IPS-18a (cell line): Measurements from ENCODE around the gene SEC16A.

ENCODE experiments used
- H3K27ac ChIP-seq: one replicate; pipeline ENCODE4 v1.5.1; 2013; ENCODE audit warnings: low read length
- H3K27me3 ChIP-seq: one replicate; pipeline ENCODE4 v1.6.1; 2013; ENCODE audit warnings: mild to moderate bottlenecking, low read length; ENCODE audit not compliant: control insufficient read depth, insufficient read depth
- H3K36me3 ChIP-seq: one replicate; pipeline ENCODE4 v1.6.1; 2013; ENCODE audit warnings: low read depth, low read length; ENCODE audit not compliant: control insufficient read depth
- H3K4me1 ChIP-seq: one replicate; pipeline ENCODE4 v1.6.1; 2013; ENCODE audit warnings: low read depth, low read length; ENCODE audit not compliant: control insufficient read depth
- H3K4me3 ChIP-seq: one replicate; pipeline ENCODE4 v1.5.1; 2013; ENCODE audit warnings: low read length
- H3K9ac ChIP-seq: one replicate; pipeline ENCODE4 v1.6.1; 2013; ENCODE audit warnings: mild to moderate bottlenecking, low read length, moderate library complexity
- H3K9me3 ChIP-seq: one replicate; pipeline ENCODE4 v1.6.1; 2013; ENCODE audit warnings: low read depth, low read length; ENCODE audit not compliant: control insufficient read depth

Gene SEC16A, protein sequence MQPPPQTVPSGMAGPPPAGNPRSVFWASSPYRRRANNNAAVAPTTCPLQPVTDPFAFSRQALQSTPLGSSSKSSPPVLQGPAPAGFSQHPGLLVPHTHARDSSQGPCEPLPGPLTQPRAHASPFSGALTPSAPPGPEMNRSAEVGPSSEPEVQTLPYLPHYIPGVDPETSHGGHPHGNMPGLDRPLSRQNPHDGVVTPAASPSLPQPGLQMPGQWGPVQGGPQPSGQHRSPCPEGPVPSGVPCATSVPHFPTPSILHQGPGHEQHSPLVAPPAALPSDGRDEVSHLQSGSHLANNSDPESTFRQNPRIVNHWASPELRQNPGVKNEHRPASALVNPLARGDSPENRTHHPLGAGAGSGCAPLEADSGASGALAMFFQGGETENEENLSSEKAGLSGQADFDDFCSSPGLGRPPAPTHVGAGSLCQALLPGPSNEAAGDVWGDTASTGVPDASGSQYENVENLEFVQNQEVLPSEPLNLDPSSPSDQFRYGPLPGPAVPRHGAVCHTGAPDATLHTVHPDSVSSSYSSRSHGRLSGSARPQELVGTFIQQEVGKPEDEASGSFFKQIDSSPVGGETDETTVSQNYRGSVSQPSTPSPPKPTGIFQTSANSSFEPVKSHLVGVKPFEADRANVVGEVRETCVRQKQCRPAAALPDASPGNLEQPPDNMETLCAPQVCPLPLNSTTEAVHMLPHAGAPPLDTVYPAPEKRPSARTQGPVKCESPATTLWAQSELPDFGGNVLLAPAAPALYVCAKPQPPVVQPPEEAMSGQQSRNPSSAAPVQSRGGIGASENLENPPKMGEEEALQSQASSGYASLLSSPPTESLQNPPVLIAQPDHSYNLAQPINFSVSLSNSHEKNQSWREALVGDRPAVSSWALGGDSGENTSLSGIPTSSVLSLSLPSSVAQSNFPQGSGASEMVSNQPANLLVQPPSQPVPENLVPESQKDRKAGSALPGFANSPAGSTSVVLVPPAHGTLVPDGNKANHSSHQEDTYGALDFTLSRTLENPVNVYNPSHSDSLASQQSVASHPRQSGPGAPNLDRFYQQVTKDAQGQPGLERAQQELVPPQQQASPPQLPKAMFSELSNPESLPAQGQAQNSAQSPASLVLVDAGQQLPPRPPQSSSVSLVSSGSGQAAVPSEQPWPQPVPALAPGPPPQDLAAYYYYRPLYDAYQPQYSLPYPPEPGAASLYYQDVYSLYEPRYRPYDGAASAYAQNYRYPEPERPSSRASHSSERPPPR (N-terminal part only)

DNA sequence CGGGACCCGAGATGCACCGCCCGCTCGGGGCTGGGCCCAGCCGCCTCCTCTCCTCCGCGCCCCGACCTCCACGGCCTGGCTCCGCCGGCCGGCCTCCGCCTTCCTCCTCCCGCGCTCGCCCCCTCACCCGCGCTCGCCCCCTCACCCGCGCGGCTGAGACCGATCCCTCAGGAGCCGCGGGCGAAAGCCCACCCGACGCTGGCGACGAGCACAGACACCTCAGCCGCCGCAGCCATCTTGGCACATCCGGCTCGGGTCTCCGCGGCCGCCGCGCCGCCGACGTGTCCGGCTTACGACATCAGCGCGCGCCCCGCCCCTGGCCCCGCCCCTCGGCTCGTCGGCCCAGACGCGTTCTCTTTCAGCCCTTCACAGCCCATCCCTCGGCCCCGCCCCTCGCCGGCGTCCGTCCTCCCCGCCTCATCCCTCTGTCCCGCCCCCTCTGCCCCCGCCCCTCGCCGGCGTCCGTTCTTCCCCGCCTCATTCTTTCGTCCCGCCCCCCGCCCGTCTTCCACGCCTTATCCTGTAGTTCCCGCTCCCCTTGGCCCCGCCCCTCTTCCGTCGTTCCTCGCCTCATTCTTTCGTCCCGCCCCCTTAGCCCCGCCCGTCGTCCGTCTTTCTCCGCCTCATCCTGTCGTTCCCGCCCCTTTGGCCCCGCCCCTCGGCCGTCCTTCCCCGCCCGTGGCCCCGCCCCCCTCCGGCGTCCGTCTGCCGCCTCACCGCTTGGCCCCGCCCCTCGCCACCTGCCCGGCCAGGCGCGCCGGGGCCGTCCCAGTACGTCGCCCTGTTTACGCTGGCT is at the start of gene SEC16A:
TSS of gene SEC16A (minus strand) at position 248 of the 796 bp plus-strand sequence. CDS start 5,425 bp downstream, outside the sequence.
- Histone ChIP-seq H3K36me3 (peaks cover 2% of the 10 kb centered on the region), H3K27ac (peak within 1 kb of the TSS; percentile 97), H3K9me3 (no peaks in the 10 kb centered on the region), H3K4me1 (peaks cover 3% of the 10 kb centered on the region), H3K9ac (peak within 1 kb of the TSS; percentile 95), H3K27me3 (no peaks in the 10 kb centered on the region), H3K4me3 (peak within 1 kb of the TSS; percentile 95)

DNA sequence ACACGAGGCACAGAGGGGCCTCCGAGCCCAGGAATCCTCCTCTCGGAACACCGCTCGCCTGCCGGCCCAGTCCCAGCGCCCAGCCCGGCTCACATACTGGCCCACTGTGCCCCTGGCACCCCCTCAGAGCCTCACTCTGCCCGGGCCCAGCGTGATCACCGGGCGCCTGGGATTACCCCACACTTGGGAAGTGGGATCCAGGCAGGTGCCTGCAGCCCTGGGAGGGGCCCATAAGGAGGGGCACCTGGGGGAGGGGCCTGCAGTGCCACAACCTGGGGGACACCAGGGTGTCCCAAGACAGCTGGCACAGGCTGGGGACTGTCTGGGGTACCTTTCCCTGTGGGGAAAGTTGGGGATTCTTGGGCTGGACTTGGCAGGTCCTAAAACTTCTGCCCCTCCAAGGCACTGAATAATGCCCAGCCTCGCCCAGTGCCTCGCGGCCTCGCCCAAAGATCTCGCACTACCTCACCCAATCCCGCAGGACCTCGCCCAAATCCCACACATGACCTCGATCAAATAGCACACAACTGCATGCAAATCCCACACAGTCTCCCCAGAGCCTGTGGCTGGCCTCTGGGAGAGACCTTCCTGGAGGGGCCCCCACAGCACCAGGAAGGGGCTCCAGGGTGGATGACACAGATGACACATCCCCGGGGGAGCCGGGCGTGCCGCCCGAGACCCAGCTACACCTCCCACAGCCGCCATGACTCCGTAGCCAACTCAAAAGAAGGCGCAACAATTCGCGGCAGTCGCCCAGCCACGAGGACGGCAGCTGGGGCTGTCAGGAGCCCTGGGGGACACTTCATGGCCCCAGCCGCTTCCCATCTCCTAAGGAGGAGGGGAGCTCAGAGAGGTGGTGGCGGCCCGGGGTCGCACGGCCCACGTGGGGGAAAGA is 49.3 kb upstream of the SEC16A start:
- no peak overlapping the region for H3K27ac ChIP-seq
- peaks cover 9% of the 10 kb centered on the region for H3K36me3 ChIP-seq
- H3K9ac ChIP-seq, result no peak overlapping the region
- no peaks in the 10 kb centered on the region for H3K9me3 ChIP-seq
- peaks cover 6% of the 10 kb centered on the region for H3K4me1 ChIP-seq
- no peak overlapping the region for H3K4me3 ChIP-seq
- no peaks in the 10 kb centered on the region for H3K27me3 ChIP-seq

DNA sequence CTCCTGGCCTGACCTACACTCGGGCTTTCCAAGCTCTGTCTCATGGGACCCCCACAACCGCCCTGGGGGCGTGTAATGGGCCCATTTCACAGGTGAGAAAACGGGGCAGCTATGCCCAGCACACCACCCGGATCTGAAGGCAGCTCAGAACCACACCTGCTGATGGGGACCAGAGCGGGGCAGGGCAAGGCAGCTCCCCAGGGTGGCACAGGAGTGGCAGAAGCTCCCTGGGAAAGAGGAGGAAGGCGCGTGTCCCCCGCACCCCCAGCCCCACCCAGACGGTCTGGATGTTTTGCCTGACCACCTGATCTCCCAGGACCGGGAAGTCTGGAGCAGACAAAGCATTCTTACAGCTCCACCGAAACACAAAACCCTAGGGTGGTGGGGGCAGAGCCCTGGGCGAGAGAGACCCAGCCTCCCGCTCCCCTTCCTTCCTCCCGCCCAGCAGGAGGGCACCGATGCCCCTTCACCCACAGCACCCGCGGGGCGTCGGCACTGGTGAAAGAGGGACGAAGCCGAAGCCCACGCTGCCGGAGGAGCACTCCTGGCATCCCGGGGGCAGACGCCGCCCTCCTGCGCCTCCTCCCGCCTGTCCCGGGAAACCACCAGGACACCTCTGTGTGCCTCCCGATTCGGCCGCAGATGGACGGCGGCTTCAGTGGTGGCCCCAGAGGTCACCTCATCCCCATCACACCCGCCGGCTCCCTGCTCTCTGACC is 48.5 kb upstream of the SEC16A start:
- Histone ChIP-seq H3K9ac (no peak overlapping the region), H3K4me3 (no peak overlapping the region), H3K4me1 (peaks cover 6% of the 10 kb centered on the region), H3K36me3 (peaks cover 9% of the 10 kb centered on the region), H3K27me3 (no peaks in the 10 kb centered on the region), H3K27ac (no peak overlapping the region), H3K9me3 (no peaks in the 10 kb centered on the region)

DNA sequence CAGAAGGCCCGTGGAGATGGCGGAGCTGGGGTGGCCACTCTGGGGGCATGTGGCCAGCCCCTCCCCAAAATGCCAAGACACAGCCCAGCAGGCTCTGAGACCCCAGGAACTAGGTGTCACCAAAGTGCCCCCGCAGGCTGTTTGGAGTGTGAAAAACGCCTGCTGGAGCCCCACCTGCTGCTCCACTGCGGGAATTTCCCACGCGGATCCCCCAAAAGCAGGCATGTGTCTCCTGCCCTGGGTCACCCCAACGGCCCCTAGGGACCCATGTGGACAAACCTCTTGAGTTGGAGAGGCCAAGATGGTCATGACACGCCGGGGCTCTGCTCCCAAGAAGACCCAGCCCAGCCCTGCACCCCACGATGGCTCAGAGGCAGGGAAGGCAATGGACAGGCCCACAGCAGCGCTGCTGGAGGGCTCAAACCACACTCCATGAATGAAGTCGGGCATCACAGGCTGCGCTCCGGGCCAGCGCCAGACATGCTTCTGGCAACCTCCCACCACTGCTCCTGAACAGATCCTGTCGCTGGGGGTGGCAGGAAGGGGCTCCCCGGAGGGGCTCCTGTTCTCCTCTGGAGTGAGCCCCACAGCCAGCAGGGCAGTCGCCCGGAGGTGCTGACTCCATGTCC is 47.7 kb upstream of the SEC16A start:
- Histone ChIP-seq H3K27me3 (no peaks in the 10 kb centered on the region), H3K36me3 (peaks cover 9% of the 10 kb centered on the region), H3K27ac (no peak overlapping the region), H3K4me3 (no peak overlapping the region), H3K4me1 (peaks cover 6% of the 10 kb centered on the region), H3K9me3 (no peaks in the 10 kb centered on the region), H3K9ac (no peak overlapping the region)

DNA sequence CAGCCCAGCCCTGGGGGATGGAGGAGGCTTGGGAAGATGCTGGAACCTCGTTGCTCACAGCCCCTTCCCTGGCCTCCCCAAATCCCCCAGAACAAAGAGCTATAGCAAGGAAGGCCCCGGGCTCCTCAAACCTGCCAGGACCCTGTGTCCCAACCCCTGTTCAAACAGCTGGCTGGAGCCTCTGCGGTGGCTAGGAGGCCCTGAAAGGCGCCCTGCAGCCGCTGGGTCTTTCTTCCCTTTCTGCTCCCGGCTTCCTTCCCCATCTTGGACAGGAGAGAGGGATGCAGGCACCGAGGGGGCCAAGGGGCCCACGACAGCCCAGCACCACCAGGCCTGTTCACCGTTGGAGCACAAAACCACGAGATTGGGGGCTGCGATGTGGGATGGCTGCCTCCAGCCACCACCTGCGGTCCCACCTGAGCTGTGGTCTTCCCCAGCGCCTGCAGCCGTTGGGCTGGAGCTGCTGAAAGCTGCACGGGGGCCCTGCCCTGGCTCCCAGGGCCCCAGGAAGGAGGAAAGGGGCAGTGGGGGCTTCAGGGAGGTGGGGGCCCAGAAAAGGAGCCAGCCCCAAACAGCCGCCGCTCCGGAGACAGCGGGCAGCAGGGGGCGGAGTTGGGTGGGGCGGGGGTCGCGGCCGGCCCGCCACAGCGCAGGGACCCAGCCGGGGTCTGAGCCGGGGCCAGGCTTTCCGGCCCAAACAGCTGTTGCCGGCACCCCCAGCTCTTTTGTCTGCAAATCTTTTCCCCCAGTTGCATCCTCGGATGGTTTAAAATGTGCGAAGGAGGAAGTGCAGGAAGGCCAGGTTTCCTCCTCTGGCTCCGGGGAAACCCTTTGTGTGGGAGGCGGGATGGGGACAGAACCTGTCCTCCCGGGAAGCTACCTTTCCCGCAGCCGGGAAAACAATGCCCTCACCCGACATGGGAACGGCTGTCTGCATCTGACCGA is 46.9 kb upstream of the SEC16A start:
- Histone ChIP-seq H3K27me3 (no peaks in the 10 kb centered on the region), H3K4me1 (peaks cover 6% of the 10 kb centered on the region), H3K9ac (no peak overlapping the region), H3K36me3 (peaks cover 9% of the 10 kb centered on the region), H3K27ac (no peak overlapping the region), H3K4me3 (no peak overlapping the region), H3K9me3 (no peaks in the 10 kb centered on the region)

DNA sequence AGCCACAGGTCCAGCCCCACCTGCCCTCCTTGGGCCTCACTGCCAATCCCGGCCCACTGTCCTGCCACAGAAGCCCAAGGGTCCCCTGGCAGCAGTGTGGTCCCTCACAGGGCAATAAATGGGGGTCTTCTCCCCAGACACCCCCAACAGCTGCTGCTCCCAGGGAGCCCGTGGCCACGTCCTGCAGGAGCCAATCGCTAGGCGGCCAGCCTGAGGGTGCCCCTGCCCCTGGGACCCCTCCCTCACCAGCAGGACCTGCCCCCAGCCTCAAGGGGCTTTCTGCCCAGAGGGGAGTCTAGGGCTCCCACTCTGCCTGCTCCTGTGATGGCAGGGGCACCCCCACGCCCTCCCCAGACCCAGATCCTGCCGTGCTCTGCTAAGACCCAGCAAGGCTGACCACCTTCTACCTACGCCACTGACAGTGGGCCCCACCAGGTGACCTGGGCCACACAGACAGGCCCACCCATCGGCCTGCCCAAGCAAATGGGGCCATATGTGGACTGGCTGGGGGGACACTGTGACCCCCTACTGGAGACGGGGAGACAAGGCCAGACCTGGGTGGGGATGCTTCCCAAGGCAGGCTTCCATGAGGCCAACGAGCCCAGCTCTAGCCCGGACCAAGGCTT is 46.0 kb upstream of the SEC16A start:
- Histone ChIP-seq H3K27ac (no peak overlapping the region), H3K4me3 (no peak overlapping the region)

DNA sequence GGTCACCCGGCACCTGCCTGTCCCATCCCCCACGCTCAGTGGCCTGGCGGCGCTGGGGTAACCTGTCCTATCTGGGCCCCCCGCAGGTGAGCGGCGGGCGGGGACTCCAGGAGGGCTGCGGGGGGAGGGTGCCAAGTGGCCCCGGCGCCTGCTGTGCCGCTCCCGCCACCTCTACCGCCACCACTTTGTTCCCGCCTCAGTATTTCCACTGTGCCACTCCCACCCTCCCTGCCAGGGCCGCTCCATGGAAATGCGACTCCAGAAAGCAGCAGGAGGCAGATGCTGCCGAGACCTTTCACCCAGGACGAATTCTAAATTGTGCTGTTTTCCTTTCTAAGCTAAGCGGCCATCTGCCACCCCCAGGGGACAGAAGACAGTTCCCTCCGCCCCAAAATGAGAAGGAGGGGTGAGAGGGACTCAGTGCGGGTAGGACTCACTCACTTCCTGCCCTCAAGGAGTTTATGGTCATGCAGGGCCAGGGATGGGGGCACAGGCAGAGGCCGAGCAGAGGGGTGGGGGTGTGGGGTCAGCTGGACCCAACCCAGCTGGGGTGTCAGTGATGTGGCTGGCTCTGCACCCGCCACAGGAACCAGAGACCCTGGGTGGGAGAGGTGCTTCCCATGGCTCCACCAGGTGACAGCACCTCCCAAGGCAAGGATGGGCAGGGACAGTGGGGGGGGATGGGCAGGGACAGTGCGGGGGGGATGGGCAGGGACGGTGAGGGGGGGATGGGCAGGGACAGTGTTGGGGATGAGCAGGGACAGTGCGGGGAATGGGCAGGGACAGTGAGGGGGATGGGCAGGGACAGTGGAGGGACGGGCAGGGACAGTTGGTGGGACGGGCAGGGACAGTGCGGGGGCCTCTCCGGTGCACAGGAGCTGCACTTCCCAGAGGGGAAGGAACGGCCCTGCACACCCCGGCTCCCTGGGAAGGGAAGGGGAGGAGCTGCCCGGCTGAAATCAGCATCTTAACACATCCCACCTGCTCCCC is 45.2 kb upstream of the SEC16A start:
- Histone ChIP-seq H3K9me3 (no peaks in the 10 kb centered on the region), H3K9ac (no peak overlapping the region), H3K4me1 (peaks cover 6% of the 10 kb centered on the region), H3K27me3 (no peaks in the 10 kb centered on the region), H3K27ac (no peak overlapping the region), H3K36me3 (peaks cover 3% of the 10 kb centered on the region), H3K4me3 (no peak overlapping the region)

More for the DNA sequence above, 46.0 kb upstream of the SEC16A start:
- Histone ChIP-seq H3K4me1 (peaks cover 6% of the 10 kb centered on the region), H3K9me3 (no peaks in the 10 kb centered on the region), H3K9ac (no peak overlapping the region), H3K36me3 (peaks cover 4% of the 10 kb centered on the region), H3K27me3 (no peaks in the 10 kb centered on the region)

DNA sequence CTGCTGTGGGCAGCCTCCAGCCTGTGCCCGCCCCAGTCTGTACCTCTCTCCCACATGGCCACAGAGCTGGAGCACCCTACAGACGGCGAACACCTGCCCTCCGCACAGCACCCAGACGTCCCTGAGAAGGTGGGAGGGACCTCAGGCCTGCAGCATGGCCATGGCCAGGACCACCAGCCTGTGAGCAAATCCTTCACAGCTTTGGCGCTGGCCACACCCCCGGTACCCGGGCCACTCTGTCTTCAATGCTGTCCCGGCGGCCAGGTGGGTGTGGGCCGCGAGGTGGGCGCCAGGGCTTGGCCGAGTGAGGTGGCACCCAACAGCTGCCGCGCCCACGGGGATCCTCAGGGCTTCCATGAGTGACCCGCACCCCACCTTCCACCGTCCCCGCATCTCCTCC is 44.3 kb upstream of the SEC16A start:
- no peak overlapping the region for H3K27ac ChIP-seq
- H3K9me3 ChIP-seq, result no peaks in the 10 kb centered on the region
- H3K36me3 ChIP-seq, result peaks cover 3% of the 10 kb centered on the region
- no peak overlapping the region for H3K4me3 ChIP-seq
- no peaks in the 10 kb centered on the region for H3K27me3 ChIP-seq
- peaks cover 6% of the 10 kb centered on the region for H3K4me1 ChIP-seq
- H3K9ac ChIP-seq, result no peak overlapping the region
